Retinal pigment epithelial cell (primary cell): ENCODE results near the gene MARCHF2.
"Not testable (repeated sequence)": the region's sequence is repeated elsewhere in the genome, so short reads cannot be mapped to it uniquely, and the experiment has no call there.

ENCODE experiments used
- DNase-seq: peaks from one replicate; pipeline ENCODE4 v3.0.0-alpha.2; 2010; ENCODE audit warnings: low read depth
- H3K4me3 ChIP-seq: 2 replicates; pipeline ENCODE4 v1.5.1; 2011; ENCODE audit warnings: mild to moderate bottlenecking, low read length, control low read depth, moderate library complexity
- TF ChIP-seq, protein P1 (sequence below): conservative IDR thresholded peaks from 2 replicates; pipeline ENCODE4 v1.5.1; 2011; ENCODE audit warnings: low read depth, low read length, control low read depth, inconsistent platforms

Gene MARCHF2

GRCh38 chr19:8429044-8429443 is 15.9 kb downstream of the MARCHF2 start:
- TF ChIP-seq, protein P1, sequence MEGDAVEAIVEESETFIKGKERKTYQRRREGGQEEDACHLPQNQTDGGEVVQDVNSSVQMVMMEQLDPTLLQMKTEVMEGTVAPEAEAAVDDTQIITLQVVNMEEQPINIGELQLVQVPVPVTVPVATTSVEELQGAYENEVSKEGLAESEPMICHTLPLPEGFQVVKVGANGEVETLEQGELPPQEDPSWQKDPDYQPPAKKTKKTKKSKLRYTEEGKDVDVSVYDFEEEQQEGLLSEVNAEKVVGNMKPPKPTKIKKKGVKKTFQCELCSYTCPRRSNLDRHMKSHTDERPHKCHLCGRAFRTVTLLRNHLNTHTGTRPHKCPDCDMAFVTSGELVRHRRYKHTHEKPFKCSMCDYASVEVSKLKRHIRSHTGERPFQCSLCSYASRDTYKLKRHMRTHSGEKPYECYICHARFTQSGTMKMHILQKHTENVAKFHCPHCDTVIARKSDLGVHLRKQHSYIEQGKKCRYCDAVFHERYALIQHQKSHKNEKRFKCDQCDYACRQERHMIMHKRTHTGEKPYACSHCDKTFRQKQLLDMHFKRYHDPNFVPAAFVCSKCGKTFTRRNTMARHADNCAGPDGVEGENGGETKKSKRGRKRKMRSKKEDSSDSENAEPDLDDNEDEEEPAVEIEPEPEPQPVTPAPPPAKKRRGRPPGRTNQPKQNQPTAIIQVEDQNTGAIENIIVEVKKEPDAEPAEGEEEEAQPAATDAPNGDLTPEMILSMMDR, result no peak
- H3K4me3 ChIP-seq, result no peak overlapping the region
- DNase-seq, result no peak

DNA sequence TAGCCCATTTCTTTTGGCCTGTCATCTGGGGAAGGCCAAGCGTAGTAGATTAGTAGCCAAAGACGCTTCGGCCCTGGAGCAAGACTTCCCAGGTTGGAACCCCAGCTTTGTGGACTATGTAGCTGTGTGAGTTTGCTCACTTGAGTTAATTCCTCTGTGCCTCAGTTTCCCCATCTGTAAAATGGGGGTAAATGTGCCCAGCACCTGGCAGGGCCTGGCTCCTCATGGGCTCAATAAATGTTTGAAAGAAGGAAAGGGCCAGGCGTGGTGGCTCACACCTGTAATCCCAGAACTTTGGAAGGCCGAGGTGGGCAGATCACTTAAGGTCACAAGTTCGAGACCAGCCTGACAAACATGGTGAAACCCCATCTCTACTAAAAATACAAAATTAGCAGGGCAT is 16.7 kb downstream of the MARCHF2 start:
- DNase-seq, result no peak
- H3K4me3 ChIP-seq, result no peak overlapping the region
- TF ChIP-seq, protein P1, result no peak

DNA sequence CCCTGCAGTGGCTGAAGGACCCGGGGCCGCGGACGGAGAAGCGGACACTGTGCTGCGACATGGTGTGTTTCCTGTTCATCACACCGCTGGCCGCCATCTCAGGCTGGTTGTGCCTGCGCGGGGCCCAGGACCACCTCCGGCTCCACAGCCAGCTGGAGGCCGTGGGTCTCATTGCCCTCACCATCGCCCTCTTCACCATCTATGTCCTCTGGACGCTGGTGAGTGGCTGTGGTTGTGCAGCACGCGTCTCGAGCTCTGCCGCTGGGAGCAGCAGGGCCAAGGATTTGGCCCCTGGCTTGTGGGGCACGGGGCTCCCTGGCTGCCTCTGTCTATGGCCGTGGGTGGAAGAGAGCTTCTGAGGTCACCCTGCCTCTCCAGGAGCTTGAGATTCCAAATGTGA is 17.5 kb downstream of the MARCHF2 start:
- H3K4me3 ChIP-seq, result no peak overlapping the region
- no peak for DNase-seq
- TF ChIP-seq, protein P1, result no peak

DNA sequence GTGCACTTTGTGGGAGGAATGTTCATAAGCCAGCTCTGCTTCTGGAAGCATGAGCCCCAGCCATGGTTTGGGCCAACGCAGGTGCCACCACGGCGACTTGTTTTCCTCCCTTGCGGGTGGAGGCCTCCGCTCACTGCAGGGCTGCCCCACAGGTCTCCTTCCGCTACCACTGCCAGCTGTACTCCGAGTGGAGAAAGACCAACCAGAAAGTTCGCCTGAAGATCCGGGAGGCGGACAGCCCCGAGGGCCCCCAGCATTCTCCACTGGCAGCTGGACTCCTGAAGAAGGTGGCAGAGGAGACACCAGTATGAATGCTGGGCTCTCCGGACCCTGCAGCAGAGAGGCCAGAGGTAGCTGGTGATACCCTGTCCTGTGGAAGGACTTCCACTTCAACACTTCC is 25.1 kb downstream of the MARCHF2 start:
- no peak for DNase-seq
- H3K4me3 ChIP-seq, result no peak overlapping the region
- TF ChIP-seq, protein P1, result no peak

DNA sequence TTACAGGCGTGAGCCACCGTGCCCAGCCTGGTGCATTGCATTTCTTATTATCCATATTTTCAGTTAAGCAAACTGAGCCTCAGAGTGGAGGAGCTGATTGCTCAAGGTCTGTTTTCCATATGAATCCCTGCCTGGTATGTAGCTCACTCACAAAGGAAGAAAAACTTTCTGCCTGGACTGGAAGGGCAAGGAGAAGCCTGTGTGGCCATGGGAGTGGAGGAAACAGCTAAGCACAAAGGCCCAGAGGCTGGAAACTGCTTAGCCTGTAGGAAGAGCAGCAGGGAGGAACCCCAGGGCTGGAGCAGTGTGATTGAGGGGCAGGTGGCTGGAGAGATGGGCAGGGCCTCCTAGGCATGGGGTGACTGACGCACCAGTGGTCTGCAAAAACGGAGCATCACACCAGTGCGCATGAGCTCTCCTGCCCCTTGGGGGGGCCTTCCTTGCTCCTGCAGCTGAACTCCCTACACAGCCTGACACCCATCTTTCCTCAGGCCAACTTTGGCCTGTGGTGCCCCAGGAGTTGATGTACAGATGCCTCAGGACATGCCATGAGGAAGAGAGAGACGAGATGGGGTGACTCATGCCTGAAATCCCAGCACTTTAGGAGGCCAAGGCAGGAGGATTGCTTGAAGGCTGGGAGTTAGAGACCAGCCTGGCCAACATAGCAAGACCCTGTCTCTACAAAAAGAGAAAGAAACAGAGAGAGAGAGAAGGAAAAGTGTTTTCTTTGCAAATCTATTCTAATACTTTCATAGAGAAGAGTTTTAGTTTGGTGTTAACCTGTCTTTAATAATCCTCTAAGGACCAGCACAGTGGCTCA is 28.8 kb downstream of the MARCHF2 start:
- TF ChIP-seq, protein P1, result no peak
- no peak overlapping the region for H3K4me3 ChIP-seq
- DNase-seq, result no peak

DNA sequence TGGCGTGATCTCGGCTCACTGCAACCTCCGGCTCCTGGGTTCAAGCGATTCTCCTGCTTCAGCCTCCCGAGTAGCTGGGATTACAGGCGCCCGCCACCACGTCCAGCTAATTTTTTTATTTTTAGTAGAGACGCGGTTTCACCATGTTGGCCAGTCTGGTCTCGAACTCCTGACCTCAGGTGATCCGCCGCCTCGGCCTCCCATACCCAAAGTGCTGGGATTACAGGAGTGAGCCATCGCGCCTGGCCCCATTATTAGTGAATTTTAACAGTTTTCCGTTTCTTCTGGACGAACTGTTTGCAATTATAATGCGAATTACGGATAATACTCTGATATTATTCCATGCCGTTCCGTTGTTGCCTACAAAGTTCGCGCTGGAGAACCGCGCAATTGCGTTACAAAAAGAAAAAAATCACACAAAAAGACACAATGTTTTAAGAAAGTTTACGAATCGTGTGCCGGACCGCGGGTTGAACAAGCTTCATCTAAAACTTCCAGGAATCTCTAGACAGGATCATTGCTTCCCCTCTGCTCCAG is 31.1 kb downstream of the MARCHF2 start:
- H3K4me3 ChIP-seq, result peak overlapping the region; percentile 68
- DNase-seq, result not testable (repeated sequence)

GRCh38 chr19:8444677-8445487 is 31.8 kb downstream of the MARCHF2 start, which contains the start of gene HNRNPM:
Gene HNRNPM (plus strand): TSS chr19:8444975. CDS start chr19:8444999, 24 bp downstream.
- peak within 1 kb of the TSS; percentile 85 for H3K4me3 ChIP-seq
- peak; percentile 82 for DNase-seq
- TF ChIP-seq, protein P1, result no peak
